Muscle of arm (tissue), 12 donors: Measurements from ENCODE around the gene ZNF865. TPM values are rescaled to one million over a fixed set of nuclear protein-coding genes. Genes with fewer than 3 reads are reported as not detected.
A peak's percentile ranks its signal among the peaks of the same experiment; 100 is the strongest.

Experiments used
- DNase-seq: peaks from one replicate; pipeline ENCODE4 v3.0.0-alpha.2; 2013
- polyA plus RNA-seq, 12 donors: library from polyadenylated mRNA; unstranded; fragments of 120-200 nt; gene quantifications; one replicate each; pipeline ENCODE4 v1.2.1, GENCODE V29; 2013; ENCODE audit not compliant: insufficient read length in 12 of 12

Gene ZNF865
- polyA plus RNA-seq, 12 donors, result 4.5 to 11.0 (median 5.5) TPM; not detected in 1

GRCh38 chr19:55643887-55644176 lies 38.4 kb downstream of the ZNF865 start:
- DNase-seq, result no peak

DNA sequence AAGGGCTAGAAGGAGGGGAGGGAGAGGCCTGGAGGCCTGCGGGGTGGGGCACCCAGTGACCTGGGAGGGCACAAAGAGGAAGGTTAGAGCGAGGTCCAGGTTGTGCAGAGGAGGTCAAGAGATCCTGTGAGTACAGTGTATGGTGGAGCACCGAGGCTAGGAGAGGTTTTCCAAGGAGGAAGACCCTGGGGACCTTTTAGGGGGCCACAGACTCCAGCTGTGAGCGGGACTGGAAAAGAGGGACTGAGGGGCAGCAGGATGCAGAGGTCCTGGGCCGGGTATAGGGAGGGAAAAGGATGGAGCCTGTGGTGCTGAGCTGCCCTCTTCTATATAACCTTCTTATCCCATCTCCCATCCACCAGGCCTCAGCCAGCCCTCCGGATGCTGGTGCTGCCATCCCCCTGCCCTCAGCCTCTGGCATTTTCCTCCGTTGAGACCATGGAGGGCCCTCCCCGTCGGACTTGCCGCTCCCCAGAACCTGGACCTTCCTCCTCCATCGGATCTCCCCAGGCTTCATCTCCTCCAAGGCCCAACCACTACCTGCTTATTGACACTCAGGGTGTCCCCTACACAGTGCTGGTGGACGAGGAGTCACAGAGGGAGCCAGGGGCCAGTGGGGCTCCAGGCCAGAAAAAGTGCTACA lies 38.9 kb downstream of the ZNF865 start:
- no peak for DNase-seq

GRCh38 chr19:55644842-55645511 lies 39.5 kb downstream of the ZNF865 start:
- DNase-seq, result no peak

- no peak for DNase-seq
Observed at GRCh38 chr19:55645512-55645881, 40.0 kb downstream of the ZNF865 start.

- DNase-seq, result no peak
Observed at GRCh38 chr19:55646889-55647731, 41.7 kb downstream of the ZNF865 start.

- peak; percentile 80 for DNase-seq
Observed at GRCh38 chr19:55647732-55648584, 42.5 kb downstream of the ZNF865 start, which contains the start of gene CCDC106. Gene CCDC106, plus strand, starts transcription at chr19:55648212. Its CDS starts 835 bp downstream, at chr19:55649047.

- no peak for DNase-seq
Observed at GRCh38 chr19:55648585-55649267, 43.3 kb downstream of the ZNF865 start.

DNA sequence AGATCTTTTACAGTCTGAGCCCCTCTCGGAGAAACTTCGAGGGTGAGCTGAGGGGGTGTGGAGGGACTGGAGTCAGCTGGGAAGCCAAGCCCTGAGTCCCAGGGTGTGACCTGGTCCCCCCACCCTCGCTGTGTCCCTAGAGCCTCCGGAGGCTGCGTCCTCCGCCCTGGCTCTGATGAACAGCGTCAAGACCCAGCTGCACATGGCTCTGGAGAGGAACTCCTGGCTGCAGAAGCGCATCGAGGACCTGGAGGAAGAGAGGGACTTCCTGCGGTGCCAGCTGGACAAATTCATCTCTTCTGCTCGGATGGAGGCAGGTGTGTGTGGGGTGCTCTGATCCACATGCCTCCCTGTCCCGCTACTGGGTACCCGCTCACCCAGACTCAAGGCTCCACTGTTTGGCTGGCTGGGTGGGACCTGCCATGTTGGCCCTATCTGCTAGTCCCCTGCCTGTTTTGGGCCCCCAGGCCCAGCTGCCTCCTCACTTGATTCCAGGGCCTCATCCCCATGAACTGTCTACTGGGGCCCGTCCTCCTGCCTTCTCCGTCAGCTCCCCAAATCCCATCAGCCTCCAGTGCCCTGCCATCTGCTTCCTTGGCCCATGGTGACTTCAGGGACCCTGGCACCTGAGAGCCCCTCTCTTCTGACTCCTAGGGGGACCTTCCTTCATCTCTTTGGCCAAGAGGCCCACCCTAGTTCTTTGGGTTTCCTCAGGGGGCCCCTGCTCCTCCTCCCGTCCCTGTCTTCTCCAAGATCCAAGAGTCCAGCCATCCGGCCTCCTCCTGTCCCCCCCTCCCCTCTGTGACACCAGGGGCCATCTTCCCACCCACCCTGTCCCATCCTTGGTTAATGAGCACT lies 44.0 kb downstream of the ZNF865 start:
- no peak for DNase-seq

DNA sequence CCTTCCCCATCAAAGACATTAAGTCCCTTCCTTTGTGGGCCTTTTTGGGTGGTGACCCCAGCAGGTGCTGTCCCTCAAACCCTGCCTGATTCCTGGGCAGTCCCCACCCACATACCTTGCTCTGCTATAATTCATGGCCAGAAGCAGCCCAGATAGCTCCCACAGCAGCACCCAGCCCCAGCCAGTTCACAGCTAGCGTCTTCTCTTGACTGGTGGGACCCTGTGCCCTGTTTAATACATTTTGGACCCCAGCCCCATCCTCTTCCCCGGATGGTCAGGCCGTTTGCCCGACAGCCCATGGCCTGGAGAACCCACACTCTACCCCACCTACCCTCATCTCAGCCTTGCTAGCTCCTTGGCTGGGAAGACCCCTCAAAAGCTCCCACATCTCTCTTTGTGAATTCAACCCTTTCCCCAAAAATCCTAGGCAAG lies 44.7 kb downstream of the ZNF865 start:
- DNase-seq, result no peak

GRCh38 chr19:55650602-55651230 lies 45.3 kb downstream of the ZNF865 start:
- DNase-seq, result no peak

GRCh38 chr19:55651236-55651635 lies 45.8 kb downstream of the ZNF865 start:
- no peak for DNase-seq

DNA sequence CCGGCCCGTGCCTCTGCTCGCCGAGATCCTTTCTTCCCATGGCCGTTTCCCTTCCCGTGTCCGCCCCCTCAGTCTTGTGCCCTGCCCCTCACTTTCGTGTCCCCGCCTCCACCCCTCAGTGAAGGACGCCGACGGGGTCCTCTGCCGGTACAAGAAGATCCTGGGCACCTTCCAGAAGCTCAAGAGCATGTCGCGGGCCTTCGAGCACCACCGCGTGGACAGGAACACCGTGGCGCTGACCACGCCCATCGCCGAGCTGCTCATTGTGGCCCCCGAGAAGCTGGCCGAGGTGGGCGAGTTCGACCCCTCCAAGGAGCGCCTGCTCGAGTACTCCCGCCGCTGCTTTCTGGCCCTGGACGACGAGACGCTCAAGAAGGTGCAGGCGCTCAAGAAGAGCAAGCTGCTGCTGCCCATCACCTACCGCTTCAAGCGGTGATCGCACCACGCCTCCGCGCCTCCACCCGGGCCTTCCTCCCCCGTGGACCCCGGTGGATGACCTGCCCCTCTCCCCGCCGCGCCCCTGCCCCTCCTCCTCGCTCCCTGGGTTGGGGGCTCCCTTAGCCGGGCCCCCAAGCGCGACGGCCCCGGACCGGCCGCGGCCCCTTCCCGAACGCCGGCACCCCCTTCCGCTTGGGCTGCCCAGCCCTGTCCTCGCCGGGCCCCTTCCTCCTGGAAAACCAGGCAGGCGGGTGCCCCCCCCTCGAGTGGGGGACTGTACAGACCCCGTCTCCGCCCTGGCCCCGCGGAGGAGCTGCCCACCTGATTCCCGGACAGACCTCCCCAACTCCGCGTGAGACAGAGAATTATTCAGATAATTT lies 47.1 kb downstream of the ZNF865 start:
- no peak for DNase-seq

DNA sequence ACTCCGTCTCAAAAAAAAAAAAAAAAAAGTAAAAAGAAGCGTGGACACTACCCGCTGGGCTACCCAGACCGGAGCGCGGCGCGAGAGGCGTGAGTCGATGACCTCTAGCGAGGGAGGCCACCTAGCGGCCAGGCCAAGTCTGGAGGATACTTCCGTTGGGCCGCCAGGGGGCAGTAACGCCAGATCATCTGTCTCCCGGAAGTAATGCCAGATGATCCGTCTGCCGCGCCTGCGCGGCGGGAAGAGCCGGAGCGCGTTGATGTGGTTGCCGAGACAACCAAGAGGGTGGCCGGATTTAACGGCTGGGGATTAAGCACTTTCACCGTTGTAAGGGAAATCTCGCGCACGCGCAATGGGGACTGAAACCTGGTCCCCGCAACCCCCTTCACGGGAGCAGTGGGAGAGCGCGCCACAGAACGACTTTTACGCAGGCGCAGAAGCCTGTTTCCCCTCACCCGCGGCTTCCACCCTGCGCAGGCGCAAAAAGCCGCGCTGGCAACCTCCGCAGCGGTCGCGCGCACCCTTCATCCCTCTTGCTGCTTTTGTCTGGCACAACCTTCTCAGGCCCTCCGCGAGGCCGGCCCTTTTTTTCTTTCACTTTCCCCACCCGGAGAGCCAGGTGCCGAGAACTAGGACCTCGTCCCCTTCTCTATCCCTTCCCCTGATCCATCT lies 48.3 kb downstream of the ZNF865 start:
- peak; percentile 100 for DNase-seq

DNA sequence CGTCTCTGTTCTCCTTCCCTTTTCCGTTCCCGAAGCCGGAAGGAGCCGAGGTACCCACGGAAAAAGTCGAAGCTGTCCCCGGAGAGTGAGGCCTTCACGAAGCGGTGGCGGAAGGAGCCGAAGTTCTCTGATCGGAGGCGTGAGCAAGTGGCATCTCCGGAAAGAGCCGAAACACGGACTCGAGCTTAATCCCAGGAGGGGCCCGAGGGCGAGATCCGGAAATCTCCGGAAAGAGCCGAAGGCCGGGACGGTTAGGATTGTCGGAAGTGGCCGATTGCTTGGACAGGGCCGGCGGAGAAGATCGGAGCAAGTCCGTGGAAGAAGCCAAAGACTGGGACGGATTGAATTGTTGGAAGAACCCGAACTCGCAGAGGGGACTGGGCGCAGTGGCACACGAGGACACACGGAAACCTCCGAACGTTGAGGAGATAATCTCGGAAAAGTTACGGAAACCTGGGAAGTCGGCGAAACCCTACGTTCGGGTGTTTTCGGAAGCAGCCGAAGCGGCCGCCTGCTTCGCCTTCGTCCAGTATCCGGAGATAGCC lies 48.9 kb downstream of the ZNF865 start:
- peak; percentile 100 for DNase-seq

GRCh38 chr19:55654868-55655647 lies 49.6 kb downstream of the ZNF865 start, which contains the start of gene U2AF2:
Gene U2AF2, plus strand, starts transcription at chr19:55655035. Its CDS starts 70 bp downstream, at chr19:55655105.
- peak; percentile 81 for DNase-seq

DNA sequence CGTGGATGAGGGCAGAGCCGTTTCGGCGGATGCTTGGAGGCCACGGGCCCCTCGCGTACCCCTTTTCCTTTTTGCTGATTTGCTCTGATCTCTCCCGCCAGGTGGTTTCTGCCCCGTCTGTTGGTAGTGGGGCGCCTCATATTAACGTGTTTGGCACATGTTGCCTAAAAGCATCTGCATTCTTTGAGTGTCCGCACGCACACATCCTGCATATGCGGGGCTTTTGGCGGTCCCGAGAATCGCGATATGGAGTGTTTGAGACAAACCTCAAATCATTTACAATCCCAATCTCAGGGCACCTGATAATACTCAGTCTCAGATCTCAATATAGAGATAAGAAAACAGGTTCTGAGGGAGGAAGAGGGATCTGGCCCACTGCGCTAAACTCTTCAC lies 50.2 kb downstream of the ZNF865 start:
- no peak for DNase-seq

DNA sequence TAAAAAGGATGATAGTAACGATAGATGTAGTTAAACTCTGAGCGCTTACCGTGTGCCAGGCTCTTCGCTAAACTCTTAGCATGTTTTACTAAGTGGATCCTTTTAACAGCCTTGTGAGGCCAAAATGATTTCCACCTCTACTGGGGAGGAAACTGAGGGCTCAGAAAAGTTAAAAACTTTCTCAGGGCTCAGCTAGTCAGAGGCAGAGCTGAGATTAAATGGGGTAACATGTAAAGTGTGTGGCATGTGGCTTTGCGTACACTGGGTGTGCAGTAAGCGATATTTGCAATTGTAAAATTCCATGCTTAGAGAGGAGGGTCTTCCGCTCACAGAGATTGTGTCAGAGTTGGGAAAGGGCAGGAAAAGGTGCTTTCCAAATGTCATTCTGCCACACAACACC lies 51.1 kb downstream of the ZNF865 start:
- no peak for DNase-seq
